Measurements from ENCODE around the gene LRRC23. TPM values are rescaled to one million over a fixed set of nuclear protein-coding genes. Genes with fewer than 3 reads are reported as not detected.
A peak's percentile ranks its signal among the peaks of the same experiment; 100 is the strongest.

LRRC23 gene
- total and polyA plus RNA-seq, 2 of the 13 experiments (the other 11 are each of a cell fraction or from before 2014, with no cell fraction given) = 6.0 to 7.8 TPM

DNA sequence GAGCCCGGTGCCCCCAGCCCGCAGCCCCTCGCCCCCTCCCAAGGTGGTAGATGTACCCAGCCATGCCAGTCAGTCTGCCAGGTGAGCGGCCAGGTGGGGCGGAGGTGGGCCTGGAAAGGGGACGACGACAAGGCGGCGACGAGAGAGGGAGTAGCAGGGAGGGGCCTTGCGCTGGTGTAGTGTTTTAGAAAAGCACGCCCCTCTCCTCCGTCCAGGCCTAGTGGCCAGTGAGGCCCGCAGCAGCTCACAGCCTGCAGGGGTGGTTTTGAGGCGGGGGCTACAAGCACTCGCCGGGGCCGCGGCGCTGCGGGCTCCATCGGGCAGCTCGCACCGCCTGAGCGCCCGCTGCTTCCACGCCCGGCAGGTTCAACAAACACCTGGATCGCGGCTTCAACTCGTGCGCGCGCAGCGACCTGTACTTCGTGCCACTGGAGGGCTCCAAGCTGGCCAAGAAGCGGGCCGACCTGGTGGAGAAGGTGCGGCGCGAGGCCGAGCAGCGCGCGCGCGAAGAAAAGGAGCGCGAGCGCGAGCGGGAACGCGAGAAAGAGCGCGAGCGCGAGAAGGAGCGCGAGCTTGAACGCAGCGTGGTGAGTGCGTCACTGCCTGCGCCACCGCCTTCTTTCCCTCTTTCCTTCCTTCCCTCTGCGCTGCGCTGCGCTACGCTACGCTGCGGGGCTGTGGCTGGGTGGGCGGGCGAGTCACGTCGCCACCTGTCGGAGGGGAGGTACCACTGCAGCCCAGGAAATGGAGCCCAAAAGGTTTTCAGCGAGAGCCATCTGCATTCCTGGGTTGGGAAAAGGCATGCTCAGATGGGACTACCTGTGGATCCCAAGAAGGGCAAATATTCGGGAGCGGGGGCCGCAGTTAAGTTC, 33.1 kb downstream of the LRRC23 start (continued):
- TF ChIP-seq, protein P1, sequence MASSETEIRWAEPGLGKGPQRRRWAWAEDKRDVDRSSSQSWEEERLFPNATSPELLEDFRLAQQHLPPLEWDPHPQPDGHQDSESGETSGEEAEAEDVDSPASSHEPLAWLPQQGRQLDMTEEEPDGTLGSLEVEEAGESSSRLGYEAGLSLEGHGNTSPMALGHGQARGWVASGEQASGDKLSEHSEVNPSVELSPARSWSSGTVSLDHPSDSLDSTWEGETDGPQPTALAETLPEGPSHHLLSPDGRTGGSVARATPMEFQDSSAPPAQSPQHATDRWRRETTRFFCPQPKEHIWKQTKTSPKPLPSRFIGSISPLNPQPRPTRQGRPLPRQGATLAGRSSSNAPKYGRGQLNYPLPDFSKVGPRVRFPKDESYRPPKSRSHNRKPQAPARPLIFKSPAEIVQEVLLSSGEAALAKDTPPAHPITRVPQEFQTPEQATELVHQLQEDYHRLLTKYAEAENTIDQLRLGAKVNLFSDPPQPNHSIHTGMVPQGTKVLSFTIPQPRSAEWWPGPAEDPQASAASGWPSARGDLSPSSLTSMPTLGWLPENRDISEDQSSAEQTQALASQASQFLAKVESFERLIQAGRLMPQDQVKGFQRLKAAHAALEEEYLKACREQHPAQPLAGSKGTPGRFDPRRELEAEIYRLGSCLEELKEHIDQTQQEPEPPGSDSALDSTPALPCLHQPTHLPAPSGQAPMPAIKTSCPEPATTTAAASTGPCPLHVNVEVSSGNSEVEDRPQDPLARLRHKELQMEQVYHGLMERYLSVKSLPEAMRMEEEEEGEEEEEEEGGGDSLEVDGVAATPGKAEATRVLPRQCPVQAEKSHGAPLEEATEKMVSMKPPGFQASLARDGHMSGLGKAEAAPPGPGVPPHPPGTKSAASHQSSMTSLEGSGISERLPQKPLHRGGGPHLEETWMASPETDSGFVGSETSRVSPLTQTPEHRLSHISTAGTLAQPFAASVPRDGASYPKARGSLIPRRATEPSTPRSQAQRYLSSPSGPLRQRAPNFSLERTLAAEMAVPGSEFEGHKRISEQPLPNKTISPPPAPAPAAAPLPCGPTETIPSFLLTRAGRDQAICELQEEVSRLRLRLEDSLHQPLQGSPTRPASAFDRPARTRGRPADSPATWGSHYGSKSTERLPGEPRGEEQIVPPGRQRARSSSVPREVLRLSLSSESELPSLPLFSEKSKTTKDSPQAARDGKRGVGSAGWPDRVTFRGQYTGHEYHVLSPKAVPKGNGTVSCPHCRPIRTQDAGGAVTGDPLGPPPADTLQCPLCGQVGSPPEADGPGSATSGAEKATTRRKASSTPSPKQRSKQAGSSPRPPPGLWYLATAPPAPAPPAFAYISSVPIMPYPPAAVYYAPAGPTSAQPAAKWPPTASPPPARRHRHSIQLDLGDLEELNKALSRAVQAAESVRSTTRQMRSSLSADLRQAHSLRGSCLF (CRISPR knock-in tag; IDR thresholded peaks at IDR 0.05; ENCODE audit: borderline replicate concordance) = no peak
- TF ChIP-seq ATF1 (CRISPR knock-in tag; IDR thresholded peaks at IDR 0.05) (peak; percentile 93), ZNF333 (CRISPR knock-in tag; IDR thresholded peaks at IDR 0.05; ENCODE audit: borderline replicate concordance) (no peak), ZNF496 (CRISPR knock-in tag; IDR thresholded peaks at IDR 0.05; ENCODE audit: insufficient replicate concordance) (no peak), YEATS2 (CRISPR knock-in tag; IDR thresholded peaks at IDR 0.05; ENCODE audit: borderline replicate concordance) (peak; percentile 98), MEIS1 (CRISPR knock-in tag; IDR thresholded peaks at IDR 0.05; ENCODE audit: borderline replicate concordance) (no peak; the same call in 1 of the 2 replicates), PAX8 (CRISPR knock-in tag; IDR thresholded peaks at IDR 0.05; ENCODE audit: borderline replicate concordance) (no peak), FOXO1 (CRISPR knock-in tag; IDR thresholded peaks at IDR 0.05) (peak; percentile 81), CCDC6 (CRISPR knock-in tag; IDR thresholded peaks at IDR 0.05) (peak; percentile 94; the same call in 1 of the 2 replicates), MATR3 (CRISPR knock-in tag; IDR thresholded peaks at IDR 0.05) (no peak), ZNF549 (CRISPR knock-in tag; IDR thresholded peaks at IDR 0.05) (no peak), MIER3 (CRISPR knock-in tag; IDR thresholded peaks at IDR 0.05; ENCODE audit: borderline replicate concordance) (peak; percentile 95), ESRRA (CRISPR knock-in tag; IDR thresholded peaks at IDR 0.05; ENCODE audit: low read depth) (no peak; the same call in 1 of the 2 replicates), ZNF180 (CRISPR knock-in tag; IDR thresholded peaks at IDR 0.05; ENCODE audit: borderline replicate concordance, low read depth) (no peak), KMT2B (CRISPR knock-in tag; IDR thresholded peaks at IDR 0.05) (peak; percentile 90), ZNF12 (CRISPR knock-in tag; IDR thresholded peaks at IDR 0.05) (peak; percentile 80; the same call in 1 of the 2 replicates), SIN3B (IDR thresholded peaks at IDR 0.05; ENCODE audit: low read length) (peak; percentile 27; the same call in 1 of the 2 replicates), ZNF296 (CRISPR knock-in tag; conservative IDR thresholded peaks at IDR 0.05) (no peak)
- TF ChIP-seq, protein P2, sequence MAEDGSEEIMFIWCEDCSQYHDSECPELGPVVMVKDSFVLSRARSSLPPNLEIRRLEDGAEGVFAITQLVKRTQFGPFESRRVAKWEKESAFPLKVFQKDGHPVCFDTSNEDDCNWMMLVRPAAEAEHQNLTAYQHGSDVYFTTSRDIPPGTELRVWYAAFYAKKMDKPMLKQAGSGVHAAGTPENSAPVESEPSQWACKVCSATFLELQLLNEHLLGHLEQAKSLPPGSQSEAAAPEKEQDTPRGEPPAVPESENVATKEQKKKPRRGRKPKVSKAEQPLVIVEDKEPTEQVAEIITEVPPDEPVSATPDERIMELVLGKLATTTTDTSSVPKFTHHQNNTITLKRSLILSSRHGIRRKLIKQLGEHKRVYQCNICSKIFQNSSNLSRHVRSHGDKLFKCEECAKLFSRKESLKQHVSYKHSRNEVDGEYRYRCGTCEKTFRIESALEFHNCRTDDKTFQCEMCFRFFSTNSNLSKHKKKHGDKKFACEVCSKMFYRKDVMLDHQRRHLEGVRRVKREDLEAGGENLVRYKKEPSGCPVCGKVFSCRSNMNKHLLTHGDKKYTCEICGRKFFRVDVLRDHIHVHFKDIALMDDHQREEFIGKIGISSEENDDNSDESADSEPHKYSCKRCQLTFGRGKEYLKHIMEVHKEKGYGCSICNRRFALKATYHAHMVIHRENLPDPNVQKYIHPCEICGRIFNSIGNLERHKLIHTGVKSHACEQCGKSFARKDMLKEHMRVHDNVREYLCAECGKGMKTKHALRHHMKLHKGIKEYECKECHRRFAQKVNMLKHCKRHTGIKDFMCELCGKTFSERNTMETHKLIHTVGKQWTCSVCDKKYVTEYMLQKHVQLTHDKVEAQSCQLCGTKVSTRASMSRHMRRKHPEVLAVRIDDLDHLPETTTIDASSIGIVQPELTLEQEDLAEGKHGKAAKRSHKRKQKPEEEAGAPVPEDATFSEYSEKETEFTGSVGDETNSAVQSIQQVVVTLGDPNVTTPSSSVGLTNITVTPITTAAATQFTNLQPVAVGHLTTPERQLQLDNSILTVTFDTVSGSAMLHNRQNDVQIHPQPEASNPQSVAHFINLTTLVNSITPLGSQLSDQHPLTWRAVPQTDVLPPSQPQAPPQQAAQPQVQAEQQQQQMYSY (CRISPR knock-in tag; IDR thresholded peaks at IDR 0.05) = 0 out of 2 replicates have a peak, but pooled peaks have one; percentile 10
